Ovary (tissue), 9 donors: ENCODE measurements around the gene CCDC150. TPM values are rescaled to one million over a fixed set of nuclear protein-coding genes. Genes with fewer than 3 reads are reported as not detected.

Source experiments
- DNase-seq, 5 donors: peaks; one replicate each; pipeline ENCODE4 v3.0.0-alpha.2; 2019 to 2020
- H3K27ac ChIP-seq, 2 donors: fragments of 200-600 bp; one replicate each; pipeline versions ENCODE4 v1.5.1 to v1.8.0; 2019 to 2022
- H3K27me3 ChIP-seq: fragments of 200-600 bp; one replicate; pipeline ENCODE4 v1.8.0; 2022
- H3K36me3 ChIP-seq: fragments of 200-600 bp; sonication (generic); one replicate; pipeline ENCODE4 v1.5.1; 2019
- H3K4me1 ChIP-seq: one replicate; pipeline ENCODE4 v1.8.1; 2013; ENCODE audit warnings: mild to moderate bottlenecking, moderate library complexity; ENCODE audit not compliant: insufficient read depth
- H3K4me3 ChIP-seq: fragments of 200-600 bp; sonication (generic); one replicate; pipeline ENCODE4 v1.5.1; 2017
- H3K9me3 ChIP-seq, 2 donors: fragments of 200-600 bp in 1 of 2; sonication (generic) in 1 of 2; one replicate each; pipeline versions ENCODE4 v1.5.1 to v1.8.1; 2013 to 2019; ENCODE audit warnings: mild to moderate bottlenecking in 1 of 2, moderate library complexity in 1 of 2
- CTCF ChIP-seq, 3 donors: fragments of 450-650 bp in 2 of 3; fragments of 200-600 bp in 1 of 3; IDR thresholded peaks; one replicate each; pipeline versions ENCODE4 v1.5.1 to v1.8.0; 2016 to 2022; ENCODE audit warnings: antibody characterized with exemption in 3 of 3, mild to moderate bottlenecking in 1 of 3
- EP300 ChIP-seq: sonication (generic); formaldehyde crosslinking; IDR thresholded peaks from one replicate; pipeline ENCODE4 v1.6.1; 2017; ENCODE audit warnings: antibody characterized with exemption
- POLR2A ChIP-seq: fragments of 450-650 bp; IDR thresholded peaks from one replicate; pipeline ENCODE4 v1.6.1; 2017; ENCODE audit warnings: antibody characterized with exemption, mild to moderate bottlenecking, moderate library complexity
- whole genome bisulfite sequencing, 3 donors: extraction: QIAGEN DNeasy Blood & Tissue Kit in 1 of 3; methylation state at CpG; one replicate each; pipeline versions ENCODE4 v1.1.5 to v1.1.7; 2013 to 2017; 5-methylcytosine and 5-hydroxymethylcytosine counted together
- intact Hi-C, 4 donors: fragments of 100-400 bp; cut with DNase I; formaldehyde crosslinking; loops; one replicate each; pipeline versions ENCODE4 v1.11.0 to v1.15.1; 2022 to 2023
- polyA plus RNA-seq, 2 donors: library from polyadenylated mRNA; stranded (reverse); fragments of 200-250 nt in 1 of 2; fragments of 350-450 nt in 1 of 2; fragmentation: Illumina TruSeq in 1 of 2; extraction: RNeasy Lipid Tissue Mini Kit (QIAGEN cat#74804) in 1 of 2; gene quantifications; one replicate each; pipeline ENCODE4 v1.2.3, GENCODE V29; 2013 to 2014
- total RNA-seq, 7 donors: library from RNA; depleted of rRNA in 2 of 7; stranded (reverse); fragments of >200 nt in 2 of 7; fragmentation: NEBNext Ultra II Directional in 3 of 7; extraction: Animal tissue kit (Norgen Biotek cat#: 25700) in 3 of 7; gene quantifications; one replicate each; pipeline versions ENCODE4 v1.1.0 to v1.2.4, GENCODE V29; 2016 to 2023
- donor health status: DM: no; HTN: no; CAD: no; lungs with moderate emphysema.
- donor health status: DM: no; HTN: no; CAD: no.
- donor health status: Bipolar disorder and iron deficiency.
- donor health status: DM: yes; HTN: yes; CAD: no.
- donor health status: DM: no; HTN: no; CAD: no.
- donor health status: DM: yes; HTN: yes; CAD: no.

Gene CCDC150
- total and polyA plus RNA-seq, 9 donors = 0.25 to 3.5 (median 1.1) TPM

DNA sequence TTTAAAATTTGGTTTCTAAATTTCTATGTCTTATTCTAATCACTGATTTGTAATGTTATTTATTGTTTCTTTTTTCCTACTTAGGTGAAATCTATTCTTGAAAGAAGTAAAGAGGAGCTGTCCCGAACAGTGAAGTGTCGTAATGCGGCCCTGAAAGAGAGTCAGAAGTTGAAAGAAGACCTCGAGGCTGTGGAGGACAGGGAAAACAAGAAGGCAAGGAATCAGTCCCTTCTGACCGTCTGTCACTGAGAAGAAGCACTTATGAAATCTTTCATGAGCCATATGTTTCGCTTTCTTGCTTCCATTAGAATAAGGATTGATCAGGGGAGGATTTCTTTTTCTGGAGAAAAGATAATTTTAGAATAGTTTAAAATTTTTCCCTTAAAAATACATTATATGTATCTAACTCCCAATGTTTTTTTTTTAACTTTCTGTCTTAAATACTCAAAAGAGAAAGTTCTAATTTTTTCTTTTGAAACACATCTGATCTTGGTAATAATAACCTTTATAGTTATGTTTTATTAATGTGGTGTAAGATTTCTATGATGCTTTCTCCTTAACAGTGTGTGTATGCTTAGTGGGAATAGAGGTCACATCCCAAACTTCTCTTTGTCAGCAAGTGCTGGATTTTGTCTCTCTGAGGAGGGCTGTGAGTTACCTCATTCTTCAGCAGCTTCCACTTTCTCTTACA is 79.0 kb downstream of the CCDC150 start:
- Histone ChIP-seq H3K27ac (no peak overlapping the region), H3K9me3 (no peaks in the 10 kb centered on the region), H3K36me3 (no peaks in the 10 kb centered on the region), H3K4me3 (no peak overlapping the region), H3K27me3 (no peaks in the 10 kb centered on the region), H3K4me1 (no peaks in the 10 kb centered on the region)
- no peak for DNase-seq
- 72 to 78% (median 72%) methylated on average over 6 of the region's 6 CpGs for WGBS, 3 donors
- intact Hi-C loops = no loop called here
- TF ChIP-seq EP300 (no peak), CTCF (IDR thresholded peaks at IDR 0.05) (no peak), POLR2A (no peak)

GRCh38 chr2:196719110-196719872 is 79.8 kb downstream of the CCDC150 start:
- Histone ChIP-seq H3K4me1 (no peaks in the 10 kb centered on the region), H3K27ac (no peak overlapping the region), H3K9me3 (no peaks in the 10 kb centered on the region), H3K27me3 (no peaks in the 10 kb centered on the region), H3K4me3 (no peak overlapping the region), H3K36me3 (no peaks in the 10 kb centered on the region)
- intact Hi-C loops = no loop called here
- peak in 1 of 5 donors; percentile 35 for DNase-seq
- 42 to 54% (median 46%) methylated on average over 6 of the region's 6 CpGs for WGBS, 3 donors
- TF ChIP-seq CTCF (IDR thresholded peaks at IDR 0.05) = no peak
- no peak for TF ChIP-seq POLR2A
- TF ChIP-seq EP300 = no peak

- no peaks in the 10 kb centered on the region for H3K4me1 ChIP-seq
- intact Hi-C loops = no loop called here
- DNase-seq = no peak
- no peaks in the 10 kb centered on the region for H3K36me3 ChIP-seq
- no peaks in the 10 kb centered on the region for H3K9me3 ChIP-seq
- no peak overlapping the region for H3K4me3 ChIP-seq
- TF ChIP-seq EP300 = no peak
- TF ChIP-seq CTCF (IDR thresholded peaks at IDR 0.05) = no peak
- TF ChIP-seq POLR2A = no peak
- H3K27me3 ChIP-seq = no peaks in the 10 kb centered on the region
- H3K27ac ChIP-seq = no peak overlapping the region
These were observed 84.1 kb downstream of the CCDC150 start for GRCh38 chr2:196723571-196723970.

GRCh38 chr2:196725218-196725617 is 85.7 kb downstream of the CCDC150 start:
- 43 to 61% (median 61%) methylated on average over 3 of the region's 3 CpGs for WGBS, 3 donors
- TF ChIP-seq CTCF (IDR thresholded peaks at IDR 0.05) (no peak), POLR2A (no peak), EP300 (no peak)
- intact Hi-C loops = no loop called here

More at GRCh38 chr2:196725218-196725617, 85.7 kb downstream of the CCDC150 start:
- no peak for DNase-seq
- Histone ChIP-seq H3K4me1 (no peaks in the 10 kb centered on the region), H3K27me3 (no peaks in the 10 kb centered on the region), H3K36me3 (no peaks in the 10 kb centered on the region), H3K9me3 (no peaks in the 10 kb centered on the region), H3K4me3 (no peak overlapping the region), H3K27ac (no peak overlapping the region)
